ENCODE results near the gene GMNN.

Gene GMNN

GRCh38 chr6:24752917-24753492 lies 21.7 kb upstream of the GMNN start:
- no peak for TF ChIP-seq FOXP2 (optimal IDR thresholded peaks at IDR 0.05; ENCODE audit: borderline replicate concordance, extremely low read depth, extremely low read length, insufficient read depth)
- TF ChIP-seq REST (IDR thresholded peaks at IDR 0.05; ENCODE audit: insufficient read depth in 1 of 2, low read depth in 2 of 2, low read length in 2 of 2): no peak
- no peak for TF ChIP-seq SIN3A (IDR thresholded peaks at IDR 0.05; ENCODE audit: borderline replicate concordance, insufficient read depth, low read length)
- no peak for TF ChIP-seq POLR2AphosphoS5 (IDR thresholded peaks at IDR 0.05; ENCODE audit: low read depth, low read length)

GRCh38 chr6:24753545-24753944 lies 21.2 kb upstream of the GMNN start:
- TF ChIP-seq SIN3A (IDR thresholded peaks at IDR 0.05; ENCODE audit: borderline replicate concordance, insufficient read depth, low read length): no peak
- no peak for TF ChIP-seq POLR2AphosphoS5 (IDR thresholded peaks at IDR 0.05; ENCODE audit: low read depth, low read length)

- no peak for TF ChIP-seq FOXP2 (optimal IDR thresholded peaks at IDR 0.05; ENCODE audit: borderline replicate concordance, extremely low read depth, extremely low read length, insufficient read depth)
These were observed 19.5 kb upstream of the GMNN start for GRCh38 chr6:24755279-24755678.

GRCh38 chr6:24757611-24758010 lies 17.1 kb upstream of the GMNN start:
- TF ChIP-seq REST (IDR thresholded peaks at IDR 0.05; ENCODE audit: insufficient read depth in 1 of 2, low read depth in 2 of 2, low read length in 2 of 2) (no peak), POLR2AphosphoS5 (IDR thresholded peaks at IDR 0.05; ENCODE audit: low read depth, low read length) (no peak), FOXP2 (optimal IDR thresholded peaks at IDR 0.05; ENCODE audit: borderline replicate concordance, extremely low read depth, extremely low read length, insufficient read depth) (no peak), SIN3A (IDR thresholded peaks at IDR 0.05; ENCODE audit: borderline replicate concordance, insufficient read depth, low read length) (no peak), TAF1 (IDR thresholded peaks at IDR 0.05; ENCODE audit: borderline replicate concordance, insufficient read depth, low read length) (no peak)

GRCh38 chr6:24759718-24760117 lies 15.0 kb upstream of the GMNN start:
- TF ChIP-seq TAF1 (IDR thresholded peaks at IDR 0.05; ENCODE audit: borderline replicate concordance, insufficient read depth, low read length): no peak
- TF ChIP-seq POLR2AphosphoS5 (IDR thresholded peaks at IDR 0.05; ENCODE audit: low read depth, low read length): no peak
- no peak for TF ChIP-seq SIN3A (IDR thresholded peaks at IDR 0.05; ENCODE audit: borderline replicate concordance, insufficient read depth, low read length)
- no peak for TF ChIP-seq FOXP2 (optimal IDR thresholded peaks at IDR 0.05; ENCODE audit: borderline replicate concordance, extremely low read depth, extremely low read length, insufficient read depth)
- no peak for TF ChIP-seq REST (IDR thresholded peaks at IDR 0.05; ENCODE audit: insufficient read depth in 1 of 2, low read depth in 2 of 2, low read length in 2 of 2)

- TF ChIP-seq SIN3A (IDR thresholded peaks at IDR 0.05; ENCODE audit: borderline replicate concordance, insufficient read depth, low read length) (no peak), TAF1 (IDR thresholded peaks at IDR 0.05; ENCODE audit: borderline replicate concordance, insufficient read depth, low read length) (no peak), FOXP2 (optimal IDR thresholded peaks at IDR 0.05; ENCODE audit: borderline replicate concordance, extremely low read depth, extremely low read length, insufficient read depth) (no peak)
These were observed 14.5 kb upstream of the GMNN start for GRCh38 chr6:24760210-24760609.
